Liver (tissue), 3 donors: ENCODE results near the gene BRF1.

Source experiments
- ATF3 ChIP-seq: IDR thresholded peaks from 2 replicates; pipeline ENCODE4 v1.6.1; 2016; ENCODE audit warnings: antibody characterized with exemption
- CTCF ChIP-seq: fragments of 150-350 bp; IDR thresholded peaks from 2 replicates; pipeline ENCODE4 v1.5.1; 2017; ENCODE audit warnings: improper control_type of control experiment, low read depth, low read length; ENCODE audit not compliant: missing input control
- EGR1 ChIP-seq, 2 donors: IDR thresholded peaks; 2 replicates each; pipeline ENCODE4 v1.6.1; 2016 to 2018; ENCODE audit warnings: antibody characterized with exemption in 2 of 2, low read depth in 2 of 2
- FOXA2 ChIP-seq: IDR thresholded peaks from 2 replicates; pipeline ENCODE4 v1.6.1; 2016; ENCODE audit warnings: antibody characterized with exemption
- GABPA ChIP-seq, 2 donors: IDR thresholded peaks in 1 of 2; conservative IDR thresholded peaks in 1 of 2; 2 replicates each; pipeline ENCODE4 v1.6.1; 2016; ENCODE audit warnings: antibody characterized with exemption in 2 of 2, mild to moderate bottlenecking in 1 of 2, moderate library complexity in 1 of 2
- HNF4G ChIP-seq: IDR thresholded peaks from 2 replicates; pipeline ENCODE4 v1.6.1; 2016; ENCODE audit warnings: antibody characterized with exemption
- JUND ChIP-seq, 2 donors: IDR thresholded peaks; 2 replicates each; pipeline ENCODE4 v1.6.1; 2016; ENCODE audit warnings: antibody characterized with exemption in 2 of 2
- RAD21 ChIP-seq, 2 donors: IDR thresholded peaks; 2 replicates each; pipeline ENCODE4 v1.6.1; 2016; ENCODE audit warnings: antibody characterized with exemption in 2 of 2, mild to moderate bottlenecking in 2 of 2
- TAF1 ChIP-seq: conservative IDR thresholded peaks from 2 replicates; pipeline ENCODE4 v1.6.1; 2016; ENCODE audit warnings: antibody characterized with exemption, mild to moderate bottlenecking
- TF ChIP-seq, protein P1 (sequence below): IDR thresholded peaks from 2 replicates; pipeline ENCODE4 v1.6.1; 2016; ENCODE audit warnings: antibody characterized with exemption
- TF ChIP-seq, protein P2 (sequence below): IDR thresholded peaks from 2 replicates; pipeline ENCODE4 v1.6.1; 2016; ENCODE audit warnings: antibody characterized with exemption, mild to moderate bottlenecking
- donor health status: healthy.
- donor health status: healthy.

DNA sequence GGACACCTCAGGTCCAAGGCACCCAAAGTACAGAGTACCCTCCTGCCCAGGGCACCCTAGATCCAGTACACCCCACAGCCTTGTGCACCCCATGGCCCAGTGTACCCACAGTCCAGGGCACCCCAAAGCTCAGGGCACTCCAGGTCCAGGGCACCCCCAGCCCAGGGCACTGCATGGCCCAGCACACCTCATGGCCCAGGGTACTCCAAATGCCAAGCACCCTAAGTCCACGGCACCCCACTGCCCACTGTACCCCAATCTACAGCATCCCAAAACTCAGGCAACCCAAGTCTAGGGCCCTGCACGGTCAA, 138.2 kb downstream of the BRF1 start:
- TF ChIP-seq FOXA2 (no peak), CTCF (no peak), HNF4G (no peak), GABPA (IDR thresholded peaks at IDR 0.05 in 1 of 2, conservative IDR thresholded peaks at IDR 0.05 in 1 of 2) (no peak), EGR1 (IDR thresholded peaks at IDR 0.05; ENCODE audit: low read depth in 2 of 2) (no peak), RAD21 (IDR thresholded peaks at IDR 0.05) (no peak), JUND (IDR thresholded peaks at IDR 0.05) (no peak), TAF1 (no peak), ATF3 (no peak)
- TF ChIP-seq, protein P1, sequence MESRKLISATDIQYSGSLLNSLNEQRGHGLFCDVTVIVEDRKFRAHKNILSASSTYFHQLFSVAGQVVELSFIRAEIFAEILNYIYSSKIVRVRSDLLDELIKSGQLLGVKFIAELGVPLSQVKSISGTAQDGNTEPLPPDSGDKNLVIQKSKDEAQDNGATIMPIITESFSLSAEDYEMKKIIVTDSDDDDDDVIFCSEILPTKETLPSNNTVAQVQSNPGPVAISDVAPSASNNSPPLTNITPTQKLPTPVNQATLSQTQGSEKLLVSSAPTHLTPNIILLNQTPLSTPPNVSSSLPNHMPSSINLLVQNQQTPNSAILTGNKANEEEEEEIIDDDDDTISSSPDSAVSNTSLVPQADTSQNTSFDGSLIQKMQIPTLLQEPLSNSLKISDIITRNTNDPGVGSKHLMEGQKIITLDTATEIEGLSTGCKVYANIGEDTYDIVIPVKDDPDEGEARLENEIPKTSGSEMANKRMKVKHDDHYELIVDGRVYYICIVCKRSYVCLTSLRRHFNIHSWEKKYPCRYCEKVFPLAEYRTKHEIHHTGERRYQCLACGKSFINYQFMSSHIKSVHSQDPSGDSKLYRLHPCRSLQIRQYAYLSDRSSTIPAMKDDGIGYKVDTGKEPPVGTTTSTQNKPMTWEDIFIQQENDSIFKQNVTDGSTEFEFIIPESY, result no peak
- TF ChIP-seq, protein P2, sequence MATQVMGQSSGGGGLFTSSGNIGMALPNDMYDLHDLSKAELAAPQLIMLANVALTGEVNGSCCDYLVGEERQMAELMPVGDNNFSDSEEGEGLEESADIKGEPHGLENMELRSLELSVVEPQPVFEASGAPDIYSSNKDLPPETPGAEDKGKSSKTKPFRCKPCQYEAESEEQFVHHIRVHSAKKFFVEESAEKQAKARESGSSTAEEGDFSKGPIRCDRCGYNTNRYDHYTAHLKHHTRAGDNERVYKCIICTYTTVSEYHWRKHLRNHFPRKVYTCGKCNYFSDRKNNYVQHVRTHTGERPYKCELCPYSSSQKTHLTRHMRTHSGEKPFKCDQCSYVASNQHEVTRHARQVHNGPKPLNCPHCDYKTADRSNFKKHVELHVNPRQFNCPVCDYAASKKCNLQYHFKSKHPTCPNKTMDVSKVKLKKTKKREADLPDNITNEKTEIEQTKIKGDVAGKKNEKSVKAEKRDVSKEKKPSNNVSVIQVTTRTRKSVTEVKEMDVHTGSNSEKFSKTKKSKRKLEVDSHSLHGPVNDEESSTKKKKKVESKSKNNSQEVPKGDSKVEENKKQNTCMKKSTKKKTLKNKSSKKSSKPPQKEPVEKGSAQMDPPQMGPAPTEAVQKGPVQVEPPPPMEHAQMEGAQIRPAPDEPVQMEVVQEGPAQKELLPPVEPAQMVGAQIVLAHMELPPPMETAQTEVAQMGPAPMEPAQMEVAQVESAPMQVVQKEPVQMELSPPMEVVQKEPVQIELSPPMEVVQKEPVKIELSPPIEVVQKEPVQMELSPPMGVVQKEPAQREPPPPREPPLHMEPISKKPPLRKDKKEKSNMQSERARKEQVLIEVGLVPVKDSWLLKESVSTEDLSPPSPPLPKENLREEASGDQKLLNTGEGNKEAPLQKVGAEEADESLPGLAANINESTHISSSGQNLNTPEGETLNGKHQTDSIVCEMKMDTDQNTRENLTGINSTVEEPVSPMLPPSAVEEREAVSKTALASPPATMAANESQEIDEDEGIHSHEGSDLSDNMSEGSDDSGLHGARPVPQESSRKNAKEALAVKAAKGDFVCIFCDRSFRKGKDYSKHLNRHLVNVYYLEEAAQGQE, result no peak
